MCF 10A (cell line): ENCODE measurements around the gene CACNA2D2. TPM values are rescaled to one million over a fixed set of nuclear protein-coding genes. Genes with fewer than 3 reads are reported as not detected.

ENCODE experiments used
- BruUV-seq: library from RNA; stranded (reverse); fragments of 400-500 nt; replicated peaks from 2 replicates; lab custom pipeline; 2021; lab: Mats Ljungman, UMichigan
- CTCF ChIA-PET: fragments of 300-600 bp; sonication (Branson Sonifier 250); formaldehyde crosslinking; extraction: SDS; loops from one replicate; lab custom pipeline; 2021; ENCODE audit warnings: antibody characterized with exemption, inconsistent platforms; lab: Yijun Ruan, JAX
- POLR2A ChIA-PET: fragments of 300-600, 350-650 bp; sonication (Branson Sonifier 250); formaldehyde crosslinking; extraction: SDS; loops from one replicate; lab custom pipeline; 2020; ENCODE audit warnings: antibody characterized with exemption, inconsistent platforms; lab: Yijun Ruan, JAX
- DNase-seq: peaks from one replicate; pipeline ENCODE4 v3.0.0-alpha.2; 2018; ENCODE audit not compliant: unreplicated experiment
- H3K27ac Mint-ChIP-seq: one replicate; pipeline ENCODE4 v1.8.0; 2022; ENCODE audit warnings: mild to moderate bottlenecking, low read depth, mixed read lengths; ENCODE audit not compliant: unreplicated experiment
- H3K27me3 Mint-ChIP-seq: one replicate; pipeline ENCODE4 v1.8.0; 2022; ENCODE audit warnings: mixed read lengths; ENCODE audit not compliant: insufficient read depth, unreplicated experiment
- H3K36me3 Mint-ChIP-seq: one replicate; pipeline ENCODE4 v1.8.0; 2022; ENCODE audit warnings: mild to moderate bottlenecking, moderate library complexity, mixed read lengths; ENCODE audit not compliant: insufficient read depth, unreplicated experiment
- H3K4me1 Mint-ChIP-seq: one replicate; pipeline ENCODE4 v1.8.0; 2022; ENCODE audit warnings: mixed read lengths; ENCODE audit not compliant: insufficient read depth, unreplicated experiment
- H3K4me3 Mint-ChIP-seq: one replicate; pipeline ENCODE4 v1.8.0; 2022; ENCODE audit warnings: mild to moderate bottlenecking, moderate library complexity, mixed read lengths; ENCODE audit not compliant: unreplicated experiment
- H3K9me3 Mint-ChIP-seq: one replicate; pipeline ENCODE4 v1.8.0; 2022; ENCODE audit warnings: mixed read lengths; ENCODE audit not compliant: unreplicated experiment
- intact Hi-C: fragments of 100-400 bp; cut with micrococcal nuclease; formaldehyde crosslinking; loops from 2 replicates; pipeline ENCODE4 v1.14.1; 2022
- total RNA-seq: library from RNA; stranded (reverse); gene quantifications from 2 replicates; pipeline ENCODE4 v1.2.3, GENCODE V29; 2022
- TF ChIP-seq, protein P1 (sequence below): fragments of 200-600 bp; IDR thresholded peaks from one replicate; pipeline ENCODE4 v1.8.0; 2022; ENCODE audit warnings: antibody characterized with exemption, mild to moderate bottlenecking; ENCODE audit not compliant: unreplicated experiment

Gene CACNA2D2
- total RNA-seq, 1 experiment from 2014 or later = not detected

DNA sequence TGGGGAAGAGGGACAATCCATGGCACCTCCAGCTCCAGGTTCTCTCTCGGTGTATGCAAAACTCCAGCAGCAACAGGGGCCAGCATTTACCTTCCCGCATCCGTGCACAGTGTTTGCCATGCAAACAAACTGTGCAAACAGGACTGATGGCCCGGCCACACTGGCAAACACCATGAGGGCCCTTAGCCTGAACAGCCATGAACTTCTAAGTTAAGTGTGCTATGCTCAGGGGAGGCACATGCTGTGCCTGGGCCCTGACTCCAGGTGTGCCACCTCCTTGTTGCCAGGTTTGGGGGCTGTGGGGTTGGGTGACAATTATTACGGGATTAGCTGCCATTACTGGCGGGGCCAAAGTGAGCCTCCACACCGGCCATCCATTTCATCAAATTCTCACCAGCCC is 57.5 kb downstream of the CACNA2D2 start:
- intact Hi-C loops = no loop called here
- no peak for DNase-seq
- ChIA-PET CTCF (interaction anchor here (0.7 to 1.3 kb wide), 2 partner anchors 24 to 104 kb away, joined by 4 read pairs; no protein-coding TSS in a partner anchor), POLR2A (no interaction called here)
- no TSS peak for BruUV-seq
- Mint-ChIP-seq H3K9me3 (no peaks in the 10 kb centered on the region), H3K36me3 (no peaks in the 10 kb centered on the region), H3K4me3 (no peak overlapping the region), H3K4me1 (no peaks in the 10 kb centered on the region), H3K27me3 (no peaks in the 10 kb centered on the region), H3K27ac (no peak overlapping the region)
- TF ChIP-seq, protein P1, sequence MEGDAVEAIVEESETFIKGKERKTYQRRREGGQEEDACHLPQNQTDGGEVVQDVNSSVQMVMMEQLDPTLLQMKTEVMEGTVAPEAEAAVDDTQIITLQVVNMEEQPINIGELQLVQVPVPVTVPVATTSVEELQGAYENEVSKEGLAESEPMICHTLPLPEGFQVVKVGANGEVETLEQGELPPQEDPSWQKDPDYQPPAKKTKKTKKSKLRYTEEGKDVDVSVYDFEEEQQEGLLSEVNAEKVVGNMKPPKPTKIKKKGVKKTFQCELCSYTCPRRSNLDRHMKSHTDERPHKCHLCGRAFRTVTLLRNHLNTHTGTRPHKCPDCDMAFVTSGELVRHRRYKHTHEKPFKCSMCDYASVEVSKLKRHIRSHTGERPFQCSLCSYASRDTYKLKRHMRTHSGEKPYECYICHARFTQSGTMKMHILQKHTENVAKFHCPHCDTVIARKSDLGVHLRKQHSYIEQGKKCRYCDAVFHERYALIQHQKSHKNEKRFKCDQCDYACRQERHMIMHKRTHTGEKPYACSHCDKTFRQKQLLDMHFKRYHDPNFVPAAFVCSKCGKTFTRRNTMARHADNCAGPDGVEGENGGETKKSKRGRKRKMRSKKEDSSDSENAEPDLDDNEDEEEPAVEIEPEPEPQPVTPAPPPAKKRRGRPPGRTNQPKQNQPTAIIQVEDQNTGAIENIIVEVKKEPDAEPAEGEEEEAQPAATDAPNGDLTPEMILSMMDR = no peak

DNA sequence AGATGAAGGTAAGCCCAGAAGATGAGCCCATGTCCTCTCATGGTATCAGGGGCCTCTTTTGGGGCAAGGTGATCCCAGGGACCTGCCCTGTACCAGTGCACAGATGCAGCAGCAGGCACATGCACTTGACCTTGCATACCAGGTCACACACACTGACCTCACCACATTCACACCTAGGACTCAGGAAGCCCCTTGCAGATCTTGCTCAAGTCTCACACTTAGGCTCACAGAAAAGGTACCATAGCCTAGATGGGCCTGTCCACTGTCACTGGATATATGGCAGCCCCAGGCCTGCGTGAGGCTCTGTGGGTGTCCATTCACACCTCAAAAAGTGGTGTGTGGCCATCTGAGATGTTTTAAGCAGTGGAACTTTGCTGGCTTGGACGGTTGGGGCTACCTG is 58.7 kb downstream of the CACNA2D2 start:
- POLR2A ChIA-PET = interaction anchor here (0.6 kb wide), 1 partner anchor 22 kb away, joined by 3 read pairs; no protein-coding TSS in a partner anchor
- H3K36me3 Mint-ChIP-seq = peaks cover 4% of the 10 kb centered on the region
- no peak overlapping the region for H3K27ac Mint-ChIP-seq
- no peaks in the 10 kb centered on the region for H3K9me3 Mint-ChIP-seq
- CTCF ChIA-PET = no interaction called here
- DNase-seq = no peak
- TF ChIP-seq, protein P1 = no peak
- H3K4me3 Mint-ChIP-seq = no peak overlapping the region
- intact Hi-C loops = no loop called here
- no peaks in the 10 kb centered on the region for H3K4me1 Mint-ChIP-seq
- BruUV-seq = no TSS peak
- no peaks in the 10 kb centered on the region for H3K27me3 Mint-ChIP-seq

DNA sequence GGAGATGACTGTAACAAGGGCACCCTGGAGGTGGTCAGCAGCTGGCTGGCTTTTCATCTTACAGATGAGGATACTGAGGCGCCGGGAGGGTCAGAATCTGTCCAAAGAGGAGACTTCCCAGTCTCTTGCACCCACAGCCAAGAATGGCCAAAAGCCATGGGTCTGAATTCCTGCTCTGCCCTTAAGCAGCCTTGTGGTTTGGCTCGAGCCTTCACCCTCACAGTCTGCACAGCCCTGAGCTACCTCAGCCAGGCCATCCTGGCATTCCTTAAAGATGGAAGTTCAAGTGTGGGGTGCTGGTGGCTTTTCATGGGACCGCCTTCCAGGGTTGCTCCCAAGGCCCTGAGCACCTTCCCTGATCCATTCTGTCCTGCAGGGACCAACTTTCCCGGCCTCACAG is 59.2 kb downstream of the CACNA2D2 start:
- intact Hi-C loops = no loop called here
- ChIA-PET POLR2A (interaction anchor here (0.6 kb wide), 2 partner anchors 13 to 21 kb away, joined by 3 read pairs; no protein-coding TSS in a partner anchor), CTCF (interaction anchor here (0.7 kb wide), 1 partner anchor 90 kb away, joined by 3 read pairs; no protein-coding TSS in a partner anchor)
- no peak for DNase-seq
- TF ChIP-seq, protein P1 = no peak
- Mint-ChIP-seq H3K4me3 (no peak overlapping the region), H3K9me3 (no peaks in the 10 kb centered on the region), H3K36me3 (peaks cover 4% of the 10 kb centered on the region), H3K4me1 (no peaks in the 10 kb centered on the region), H3K27ac (no peak overlapping the region), H3K27me3 (no peaks in the 10 kb centered on the region)
- no TSS peak for BruUV-seq

DNA sequence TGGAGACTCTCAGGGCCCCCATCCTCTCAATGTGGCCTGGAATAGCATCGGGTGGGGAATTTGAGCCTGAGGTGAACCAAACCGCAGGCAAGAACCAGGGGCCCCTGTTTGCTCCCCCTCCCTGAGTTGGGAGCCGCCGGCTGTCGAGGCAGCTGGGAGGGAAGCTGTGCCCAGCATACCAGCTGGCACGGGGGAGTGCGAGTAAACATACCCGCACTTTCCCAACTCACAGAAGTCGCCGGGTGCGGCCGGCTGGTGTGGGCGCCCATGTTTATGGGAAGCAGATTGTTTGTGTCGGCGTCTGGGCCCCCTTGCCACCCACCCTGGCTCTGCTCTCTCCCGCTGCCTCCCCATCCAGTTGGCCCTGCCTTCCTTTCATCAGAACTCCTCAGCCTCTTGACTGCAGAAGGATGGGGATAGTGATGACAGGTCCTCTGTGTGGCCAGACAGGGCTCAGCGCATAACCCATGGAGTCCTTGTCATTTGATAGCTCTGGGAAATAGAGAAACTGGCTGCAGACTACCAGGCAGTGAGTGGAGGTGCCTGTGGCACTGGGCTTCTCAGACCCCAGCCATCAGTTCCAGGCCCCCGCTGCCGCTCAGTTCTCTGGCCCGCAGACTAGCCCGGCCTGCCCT is 60.4 kb downstream of the CACNA2D2 start:
- POLR2A ChIA-PET = no interaction called here
- no TSS peak for BruUV-seq
- DNase-seq = no peak
- Mint-ChIP-seq H3K36me3 (peaks cover 4% of the 10 kb centered on the region), H3K27me3 (no peaks in the 10 kb centered on the region), H3K4me1 (no peaks in the 10 kb centered on the region), H3K4me3 (no peak overlapping the region), H3K9me3 (no peaks in the 10 kb centered on the region), H3K27ac (no peak overlapping the region)
- TF ChIP-seq, protein P1 = no peak
- intact Hi-C loops = no loop called here
- CTCF ChIA-PET = interaction anchor here (0.6 kb wide), 1 partner anchor 72 kb away, joined by 3 read pairs; no protein-coding TSS in a partner anchor
